IMR-90 (cell line): ENCODE measurements around the gene MCRIP2. TPM values are rescaled to one million over a fixed set of nuclear protein-coding genes. Genes with fewer than 3 reads are reported as not detected.

ENCODE experiments used
- ATAC-seq: fragments of 200-7000 bp; cut with Tn5 transposase; 2 replicates; pipeline ENCODE4 v1.9.1; 2020; ENCODE audit warnings: low read depth, mild to moderate bottlenecking, moderate library complexity
- BruUV-seq: library from RNA; stranded (reverse); fragments of 400-500 nt; replicated peaks from 2 replicates; lab custom pipeline; 2021; lab: Mats Ljungman, UMichigan
- CTCF ChIA-PET: fragments of 300-600 bp; formaldehyde crosslinking; extraction: SDS; loops from one replicate; lab custom pipeline; 2021; ENCODE audit warnings: antibody characterized with exemption; lab: Yijun Ruan, JAX
- POLR2A ChIA-PET: fragments of 300-600 bp; sonication (Branson Sonifier 250); formaldehyde crosslinking; loops from one replicate; lab custom pipeline; 2022; ENCODE audit warnings: antibody characterized with exemption; ENCODE audit not compliant: unreplicated experiment; lab: Charles Lee
- DNase-seq: peaks from one replicate; pipeline ENCODE4 v3.0.0; 2013
- H2AFZ ChIP-seq: replicated peaks from 2 replicates; pipeline ENCODE3; 2013; ENCODE audit warnings: low read length, mild to moderate bottlenecking; ENCODE audit not compliant: poor library complexity
- H2AK5ac ChIP-seq: 2 replicates; pipeline ENCODE4 v1.6.1; 2013; ENCODE audit warnings: low read depth, low read length, inconsistent platforms
- H2AK9ac ChIP-seq: replicated peaks from 2 replicates; pipeline ENCODE3; 2013; ENCODE audit warnings: mild to moderate bottlenecking, low read depth, low read length, moderate library complexity; ENCODE audit not compliant: poor library complexity
- H2BK120ac ChIP-seq: 2 replicates; pipeline ENCODE4 v1.6.1; 2013; ENCODE audit warnings: low read depth, low read length, inconsistent platforms
- H2BK15ac ChIP-seq: 3 replicates; pipeline ENCODE4 v1.6.1; 2013; ENCODE audit warnings: low read depth, low read length, inconsistent platforms
- H2BK20ac ChIP-seq: 2 replicates; pipeline ENCODE4 v1.6.1; 2013; ENCODE audit warnings: low read depth, mild to moderate bottlenecking, inconsistent platforms, low read length, moderate library complexity
- H2BK5ac ChIP-seq: 2 replicates; pipeline ENCODE4 v1.6.1; 2013; ENCODE audit warnings: mild to moderate bottlenecking, low read depth, low read length, inconsistent platforms; ENCODE audit not compliant: poor library complexity, severe bottlenecking
- H3K14ac ChIP-seq: replicated peaks from 2 replicates; pipeline ENCODE4 v1.6.1; 2013; ENCODE audit warnings: low read depth, low read length, inconsistent platforms
- H3K18ac ChIP-seq: 2 replicates; pipeline ENCODE4 v1.6.1; 2013; ENCODE audit warnings: low read depth, low read length, control low read depth
- H3K23ac ChIP-seq: 2 replicates; pipeline ENCODE4 v1.6.1; 2013; ENCODE audit warnings: low read depth, low read length, inconsistent platforms
- H3K27ac ChIP-seq: 2 replicates; pipeline ENCODE4 v1.5.1; 2013; ENCODE audit warnings: mild to moderate bottlenecking, control low read depth, low read length; ENCODE audit not compliant: insufficient read depth
- H3K27me3 ChIP-seq: 2 replicates; pipeline ENCODE4 v1.6.1; 2013; ENCODE audit warnings: low read length; ENCODE audit not compliant: control insufficient read depth, insufficient read depth
- H3K36me3 ChIP-seq: 2 replicates; pipeline ENCODE4 v1.6.1; 2013; ENCODE audit warnings: low read length, mixed read lengths; ENCODE audit not compliant: control insufficient read depth, insufficient read depth
- H3K4ac ChIP-seq: 2 replicates; pipeline ENCODE4 v1.6.1; 2013; ENCODE audit warnings: low read depth, low read length, inconsistent platforms
- H3K4me1 ChIP-seq: 2 replicates; pipeline ENCODE4 v1.6.1; 2013; ENCODE audit warnings: low read length, mixed read lengths; ENCODE audit not compliant: control insufficient read depth, insufficient read depth
- H3K4me2 ChIP-seq: 2 replicates; pipeline ENCODE4 v1.6.1; 2013; ENCODE audit warnings: low read depth, mild to moderate bottlenecking, control low read depth, low read length, moderate library complexity
- H3K4me3 ChIP-seq: 2 replicates; pipeline ENCODE4 v1.5.1; 2013; ENCODE audit warnings: low read depth, mild to moderate bottlenecking, control low read depth, low read length, moderate library complexity; ENCODE audit not compliant: insufficient read depth
- H3K56ac ChIP-seq: 2 replicates; pipeline ENCODE4 v1.6.1; 2013; ENCODE audit warnings: low read length, inconsistent platforms; ENCODE audit not compliant: insufficient read depth; ENCODE audit errors: extremely low read depth
- H3K79me1 ChIP-seq, 2 experiments: 2 replicates each; pipeline ENCODE4 v1.6.1; 2013; ENCODE audit warnings: low read length in 2 of 2, inconsistent platforms in 1 of 2, low read depth in 1 of 2
- H3K9ac ChIP-seq: 2 replicates; pipeline ENCODE4 v1.6.1; 2013; ENCODE audit warnings: low read depth, low read length, control low read depth
- H3K9me1 ChIP-seq: 2 replicates; pipeline ENCODE4 v1.6.1; 2013; ENCODE audit warnings: low read length, inconsistent platforms; ENCODE audit not compliant: insufficient read depth
- H3K9me3 ChIP-seq: 2 replicates; pipeline ENCODE4 v1.6.1; 2013; ENCODE audit warnings: low read length; ENCODE audit not compliant: control insufficient read depth, insufficient read depth
- H4K20me1 ChIP-seq: 2 replicates; pipeline ENCODE4 v1.6.1; 2013; ENCODE audit warnings: low read length, inconsistent platforms; ENCODE audit not compliant: insufficient read depth
- H4K5ac ChIP-seq: 2 replicates; pipeline ENCODE4 v1.6.1; 2013; ENCODE audit warnings: mild to moderate bottlenecking, low read depth, low read length, control low read depth
- H4K8ac ChIP-seq, 2 experiments: 2 replicates each; pipeline ENCODE4 v1.6.1; 2013; ENCODE audit warnings: low read depth in 2 of 2, low read length in 2 of 2, control low read depth in 1 of 2, inconsistent platforms in 1 of 2
- H4K91ac ChIP-seq: 2 replicates; pipeline ENCODE4 v1.6.1; 2013; ENCODE audit warnings: low read depth, low read length, inconsistent platforms; ENCODE audit not compliant: insufficient read depth
- SMC3 ChIP-seq: fragments of 150-350 bp; IDR thresholded peaks from 2 replicates; pipeline ENCODE4 v1.6.1; 2016; ENCODE audit warnings: low read depth, mild to moderate bottlenecking, antibody characterized with exemption, low read length, moderate library complexity
- WGBS, 2 experiments: methylation state at CpG; one replicate each; pipeline versions ENCODE4 v1.1.5 to v1.1.7; 2013; ENCODE audit warnings: missing lambda C conversion rate in 2 of 2; ENCODE audit not compliant: insufficient read length in 1 of 2; ENCODE audit errors: extremely low coverage in 2 of 2; 5-methylcytosine and 5-hydroxymethylcytosine counted together
- dilution Hi-C: fragments of 300-500 bp; cut with HindIII; formaldehyde crosslinking; loops from one replicate; pipeline ENCODE4 v1.14.3; 2018; ENCODE audit warnings: low sequenced_read_pairs; ENCODE audit not compliant: unreplicated experiment
- in situ Hi-C: fragments of 300-500 bp; cut with MboI; formaldehyde crosslinking; loops from 3 replicates; pipeline ENCODE4 v1.14.3; 2019; ENCODE audit warnings: low sequenced_read_pairs, inconsistent platforms, mixed read lengths
- intact Hi-C: fragments of 100-400 bp; cut with micrococcal nuclease; formaldehyde crosslinking; loops from 2 replicates; pipeline ENCODE4 v1.10.0; 2022
- polyA plus RNA-seq, 3 experiments: library from polyadenylated mRNA; depleted of rRNA; stranded (reverse); fragments of >200 nt; gene quantifications; 2 replicates each; pipeline ENCODE4 v1.2.3, GENCODE V29; 2012; ENCODE audit warnings: low replicate concordance in 1 of 3
- total RNA-seq: library from RNA; depleted of rRNA; stranded (reverse); fragments of >200 nt; gene quantifications from 2 replicates; pipeline ENCODE4 v1.2.3, GENCODE V29; 2012

Gene MCRIP2
- total and polyA plus RNA-seq, 2 of the 4 experiments (the other 2 are of a cell fraction): 6.3 to 19.6 TPM

- ChIA-PET POLR2A (no interaction called here), CTCF (interaction anchor here (0.7 kb wide), 1 partner anchor 50 kb away, joined by 3 read pairs; the partner anchor contains the start of gene MCRIP2)
- no peak for TF ChIP-seq SMC3
- H3K36me3 ChIP-seq: peaks cover 5% of the 10 kb centered on the region; the same call in 1 of the 2 replicates
- H3K4me1 ChIP-seq: peaks cover 13% of the 10 kb centered on the region
- BruUV-seq: no TSS peak
- H3K9ac ChIP-seq: no peak overlapping the region
- H2AFZ ChIP-seq: no peak overlapping the region
- no peak overlapping the region for H2BK15ac ChIP-seq
- no peak overlapping the region for H4K91ac ChIP-seq
- H3K56ac ChIP-seq: no peak overlapping the region
- no peak for ATAC-seq
- WGBS, 2 experiments: 93% methylated on average over 4 of the region's 15 CpGs; no CpG with 5 or more reads in 1 of the 2 experiments
- peaks cover 32 to 82% of the 10 kb centered on the region in 2 experiments; a peak in 3 of 4 replicates for H3K79me1 ChIP-seq
- H2BK120ac ChIP-seq: no peak overlapping the region
- no peak overlapping the region for H2AK5ac ChIP-seq
- intact Hi-C loops: no loop called here
- no peak overlapping the region for H3K4me2 ChIP-seq
- no peak overlapping the region for H4K8ac ChIP-seq
- no peak overlapping the region for H3K18ac ChIP-seq
- H3K27ac ChIP-seq: no peak overlapping the region
- no peak overlapping the region for H3K14ac ChIP-seq
- H2BK20ac ChIP-seq: no peak overlapping the region
- in situ Hi-C loops: no loop called here
- no peaks in the 10 kb centered on the region for H3K27me3 ChIP-seq
- H3K9me3 ChIP-seq: no peaks in the 10 kb centered on the region
- no peak overlapping the region for H4K5ac ChIP-seq
- no peak overlapping the region for H3K4ac ChIP-seq
- peaks cover 59% of the 10 kb centered on the region for H4K20me1 ChIP-seq
- peaks cover 14% of the 10 kb centered on the region; the same call in 1 of the 2 replicates for H3K9me1 ChIP-seq
- dilution Hi-C loops: no loop called here
- peak overlapping the region; percentile 24 for H2AK9ac ChIP-seq
- no peak for DNase-seq
- no peak overlapping the region for H2BK5ac ChIP-seq
- no peak overlapping the region for H3K23ac ChIP-seq
- no peak overlapping the region for H3K4me3 ChIP-seq
These were observed 49.6 kb upstream of the MCRIP2 start for GRCh38 chr16:591892-592517.
